IPS-NIHi7 (cell line): ENCODE results near the gene USP53.
"Not testable (repeated sequence)": the region's sequence is repeated elsewhere in the genome, so short reads cannot be mapped to it uniquely, and the experiment has no call there.

Source experiments
- DNase-seq: peaks from one replicate; pipeline ENCODE4 v3.0.0; 2012; ENCODE audit warnings: mixed read lengths; ENCODE audit errors: extremely low spot score

USP53 gene

GRCh38 chr4:119212234-119212963 is at the start of gene USP53:
TSS of gene USP53 (plus strand) at chr4:119212713. CDS start at chr4:119239760, 27,047 bp downstream.
- peak; percentile 97 for DNase-seq

- no peak for DNase-seq
Measured at GRCh38 chr4:119165767-119166166, 46.7 kb upstream of the USP53 start.

- DNase-seq, result no peak
Measured at GRCh38 chr4:119170195-119170594, 42.3 kb upstream of the USP53 start.

GRCh38 chr4:119172223-119172622 is 40.3 kb upstream of the USP53 start:
- DNase-seq, result no peak

- DNase-seq, result not testable (repeated sequence)
Measured at GRCh38 chr4:119173729-119174361, 38.7 kb upstream of the USP53 start.

GRCh38 chr4:119179011-119179410 is 33.5 kb upstream of the USP53 start:
- no peak for DNase-seq

- no peak for DNase-seq
Measured at GRCh38 chr4:119184128-119184527, 28.4 kb upstream of the USP53 start.

- no peak for DNase-seq
Measured at GRCh38 chr4:119189638-119190037, 22.9 kb upstream of the USP53 start.

- DNase-seq, result no peak
Measured at GRCh38 chr4:119190354-119190753, 22.2 kb upstream of the USP53 start.

- no peak for DNase-seq
Measured at GRCh38 chr4:119191505-119191904, 21.0 kb upstream of the USP53 start.

GRCh38 chr4:119197772-119198212 is 14.7 kb upstream of the USP53 start:
- no peak for DNase-seq

- DNase-seq, result no peak
Measured at GRCh38 chr4:119204916-119205315, 7.6 kb upstream of the USP53 start.

GRCh38 chr4:119205690-119206089 is 6.8 kb upstream of the USP53 start:
- no peak for DNase-seq

GRCh38 chr4:119206178-119206577 is 6.3 kb upstream of the USP53 start:
- DNase-seq, result no peak

- no peak for DNase-seq
Measured at GRCh38 chr4:119207051-119207450, 5.5 kb upstream of the USP53 start.

GRCh38 chr4:119209077-119209476 is 3.4 kb upstream of the USP53 start:
- DNase-seq, result peak; percentile 20

GRCh38 chr4:119209586-119209985 is 2.9 kb upstream of the USP53 start:
- DNase-seq, result no peak

GRCh38 chr4:119210775-119211174 is 1.7 kb upstream of the USP53 start:
- no peak for DNase-seq

- no peak for DNase-seq
Measured at GRCh38 chr4:119211867-119212233, 663 bp upstream of the USP53 start.

- peak; percentile 86 for DNase-seq
Measured at GRCh38 chr4:119212964-119213606, 572 bp downstream of the USP53 start.

- no peak for DNase-seq
Measured at GRCh38 chr4:119218093-119218492, 5.6 kb downstream of the USP53 start.

- DNase-seq, result no peak
Measured at GRCh38 chr4:119221412-119221811, 8.9 kb downstream of the USP53 start.

GRCh38 chr4:119227690-119228089 is 15.2 kb downstream of the USP53 start:
- DNase-seq, result no peak
